SK-N-SH treated with all-trans-retinoic acid at 6 μM for 48 hours (cell line): Measurements from ENCODE around the gene RPLP1.
A peak's percentile ranks its signal among the peaks of the same experiment; 100 is the strongest.

Source experiments
- ATAC-seq: fragments of 200-7000 bp; cut with Tn5 transposase; 3 replicates; pipeline ENCODE4 v1.9.1; 2020; ENCODE audit warnings: mild to moderate bottlenecking, moderate library complexity
- ARNTL ChIP-seq: fragments of 450-650 bp; formaldehyde crosslinking; IDR thresholded peaks from 2 replicates; pipeline ENCODE4 v1.5.0; 2020; ENCODE audit warnings: low read depth, mild to moderate bottlenecking, moderate library complexity, borderline replicate concordance
- CREB5 ChIP-seq: fragments of 250-450 bp; sonication (Bioruptor Pico); IDR thresholded peaks from 2 replicates; pipeline ENCODE4 v1.5.1; 2020; ENCODE audit warnings: low read depth, mild to moderate bottlenecking, moderate library complexity
- ESRRG ChIP-seq: fragments of 250-450 bp; sonication (Bioruptor Pico); IDR thresholded peaks from 2 replicates; pipeline ENCODE4 v1.6.1; 2021; ENCODE audit warnings: mild to moderate bottlenecking
- OSR1 ChIP-seq: fragments of 250-450 bp; sonication (Bioruptor Pico); IDR thresholded peaks from 2 replicates; pipeline ENCODE4 v1.8.0; 2022; ENCODE audit warnings: moderate library complexity, mild to moderate bottlenecking, inconsistent platforms
- PATZ1 ChIP-seq: fragments of 250-450 bp; sonication (Bioruptor Pico); IDR thresholded peaks from 2 replicates; pipeline ENCODE4 v1.8.0; 2020; ENCODE audit warnings: mild to moderate bottlenecking, moderate library complexity, borderline replicate concordance
- POU6F1 ChIP-seq: fragments of 250-450 bp; sonication (Bioruptor Pico); IDR thresholded peaks from 2 replicates; pipeline ENCODE4 v1.8.0; 2021; ENCODE audit warnings: low read depth, mild to moderate bottlenecking, moderate library complexity, borderline replicate concordance
- PPARA ChIP-seq: fragments of 250-450 bp; sonication (Bioruptor Pico); IDR thresholded peaks from 2 replicates; pipeline ENCODE4 v1.5.0; 2020; ENCODE audit warnings: mild to moderate bottlenecking, borderline replicate concordance
- TCF4 ChIP-seq: fragments of 250-450 bp; sonication (Bioruptor Pico); IDR thresholded peaks from 2 replicates; pipeline ENCODE4 v1.8.0; 2021; ENCODE audit warnings: mild to moderate bottlenecking, moderate library complexity, borderline replicate concordance
- TOX ChIP-seq: fragments of 250-450 bp; sonication (Bioruptor Pico); IDR thresholded peaks from 2 replicates; pipeline ENCODE4 v1.8.0; 2021; ENCODE audit warnings: mild to moderate bottlenecking, moderate library complexity, borderline replicate concordance
- TSHZ2 ChIP-seq: fragments of 250-450 bp; sonication (Bioruptor Pico); IDR thresholded peaks from 2 replicates; pipeline ENCODE4 v1.5.0; 2020; ENCODE audit warnings: mild to moderate bottlenecking, moderate library complexity
- ZC3H10 ChIP-seq: fragments of 250-450 bp; sonication (Bioruptor Pico); IDR thresholded peaks from 2 replicates; pipeline ENCODE4 v1.5.1; 2021; ENCODE audit warnings: mild to moderate bottlenecking, moderate library complexity
- ZFP30 ChIP-seq: fragments of 450-650 bp; formaldehyde crosslinking; IDR thresholded peaks from 2 replicates; pipeline ENCODE4 v1.5.0; 2022; ENCODE audit warnings: mild to moderate bottlenecking, moderate library complexity
- ZNF70 ChIP-seq: fragments of 450-650 bp; formaldehyde crosslinking; IDR thresholded peaks from 2 replicates; pipeline ENCODE4 v1.5.0; 2020; ENCODE audit warnings: mild to moderate bottlenecking, moderate library complexity
- ZNF8 ChIP-seq: fragments of 450-650 bp; formaldehyde crosslinking; IDR thresholded peaks from 2 replicates; pipeline ENCODE4 v1.5.0; 2020; ENCODE audit warnings: mild to moderate bottlenecking, moderate library complexity

The RPLP1 gene

GRCh38 chr15:69452692-69453521, at the start of gene RPLP1:
TSS of gene RPLP1 (plus strand) at chr15:69452818. CDS start at chr15:69452949, 131 bp downstream.
- TF ChIP-seq ARNTL (CRISPR knock-in tag) (no peak), PATZ1 (0 out of 2 replicates have a peak, but pooled peaks have one; percentile 26)
- ATAC-seq, result peak; percentile 85

GRCh38 chr15:69403594-69403993, 49.0 kb upstream of the RPLP1 start:
- ATAC-seq, result peak; percentile 90
- no peak for TF ChIP-seq ZC3H10 (CRISPR knock-in tag)
- no peak for TF ChIP-seq ZFP30 (CRISPR knock-in tag)
- no peak for TF ChIP-seq POU6F1 (CRISPR knock-in tag)
- TF ChIP-seq CREB5, result no peak
- TF ChIP-seq OSR1, result no peak
- no peak for TF ChIP-seq ZNF8 (CRISPR knock-in tag)
- no peak for TF ChIP-seq TSHZ2 (CRISPR knock-in tag)
- TF ChIP-seq TCF4 (CRISPR knock-in tag), result no peak
- no peak for TF ChIP-seq ESRRG (CRISPR knock-in tag)
- no peak for TF ChIP-seq PATZ1
- TF ChIP-seq, all 23 proteins: peak for 0

- no peak for ATAC-seq
- TF ChIP-seq TCF4 (CRISPR knock-in tag), result no peak
- no peak for TF ChIP-seq PATZ1
- TF ChIP-seq ZC3H10 (CRISPR knock-in tag), result no peak
- no peak for TF ChIP-seq ARNTL (CRISPR knock-in tag)
- no peak for TF ChIP-seq ZNF70
- no peak for TF ChIP-seq TOX (CRISPR knock-in tag)
- TF ChIP-seq OSR1, result no peak
- TF ChIP-seq TSHZ2 (CRISPR knock-in tag), result no peak
- no peak for TF ChIP-seq PPARA (CRISPR knock-in tag)
These were observed 47.5 kb upstream of the RPLP1 start for GRCh38 chr15:69405110-69405509.
